GM18870 (cell line): Measurements from ENCODE around the gene COL26A1.
"Not testable (repeated sequence)": the region's sequence is repeated elsewhere in the genome, so short reads cannot be mapped to it uniquely, and the experiment has no call there.

Experiments used
- ATAC-seq: cut with Tn5 transposase; IDR thresholded peaks from one replicate; pipeline ENCODE4 v1.9.1; 2021; ENCODE audit warnings: moderate library complexity; ENCODE audit not compliant: unreplicated experiment

The COL26A1 gene

DNA sequence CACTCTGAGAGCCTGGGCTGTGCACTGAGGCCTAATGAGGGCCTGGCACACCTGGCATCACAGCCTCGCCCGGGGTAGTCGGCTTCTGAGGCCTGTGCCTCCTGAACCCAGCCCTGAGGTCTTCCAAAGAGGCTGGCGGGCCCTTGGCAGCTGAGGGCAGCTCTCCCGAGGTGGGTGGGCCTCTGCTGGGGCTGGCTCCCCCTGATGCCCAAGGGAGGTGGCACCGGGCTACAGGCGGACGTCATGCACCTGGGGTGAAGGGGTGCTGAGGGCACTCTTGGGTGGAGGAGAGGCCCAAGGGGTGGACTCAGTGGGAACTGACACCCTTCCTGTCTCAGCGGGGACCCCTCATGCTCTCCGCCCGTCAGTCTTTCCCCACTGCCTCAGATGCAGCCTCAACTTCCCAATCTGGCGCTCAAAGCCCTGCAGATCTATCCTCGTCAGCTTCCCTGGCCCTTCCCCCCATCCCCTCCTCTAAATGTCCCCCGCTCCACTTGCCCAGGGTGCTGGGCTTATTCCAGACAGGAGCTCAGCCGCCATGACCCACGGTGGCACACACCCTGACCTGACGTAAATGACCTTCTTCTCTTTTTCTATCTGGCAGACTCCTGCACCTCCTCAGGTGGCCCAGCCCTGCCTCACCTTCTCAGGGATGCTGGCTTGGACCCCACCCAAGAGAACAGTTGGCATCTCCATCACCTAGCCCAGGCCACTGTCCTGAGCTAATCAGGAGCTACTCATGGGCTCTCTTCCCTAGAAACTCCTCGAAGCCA is 228.2 kb downstream of the COL26A1 start:
- ATAC-seq: no peak

DNA sequence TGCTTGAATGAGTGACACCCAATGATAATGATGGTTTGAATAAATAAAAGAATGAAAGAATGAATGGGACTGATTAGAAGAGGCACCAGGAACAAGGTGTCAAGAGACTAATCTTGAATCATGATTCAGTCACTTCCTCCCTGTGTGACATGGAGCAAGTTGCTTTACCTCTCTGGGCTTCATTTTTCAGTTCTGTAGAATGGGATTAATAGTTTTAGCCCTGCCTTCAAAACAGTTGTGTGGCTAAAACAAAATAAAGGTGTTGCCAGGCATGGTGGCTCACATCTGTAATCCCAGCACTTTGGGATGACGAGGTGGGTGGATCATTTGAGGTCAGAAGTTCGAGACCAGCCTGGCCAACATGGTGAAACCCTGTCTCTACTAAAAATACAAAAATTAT is 228.8 kb downstream of the COL26A1 start:
- ATAC-seq: no peak

DNA sequence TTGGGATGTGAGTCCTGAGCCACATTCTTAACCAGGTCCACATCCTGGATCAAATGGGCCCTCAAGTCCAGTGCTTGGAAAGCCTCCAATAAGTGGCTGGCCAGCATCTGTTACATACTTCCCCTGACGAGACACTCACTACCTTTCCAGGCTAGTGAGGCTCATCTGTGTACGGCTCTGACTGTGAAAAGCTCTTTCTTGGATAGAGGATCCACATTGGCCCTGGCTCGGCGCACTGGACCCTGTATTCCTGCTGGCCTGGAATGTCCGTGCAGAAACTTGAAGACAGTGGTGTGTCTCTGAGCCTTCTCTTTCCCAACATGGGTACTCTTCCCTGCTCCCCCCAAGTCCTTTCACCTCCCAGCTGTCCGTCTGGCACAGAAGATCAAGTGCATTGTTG is 230.9 kb downstream of the COL26A1 start:
- ATAC-seq: no peak

DNA sequence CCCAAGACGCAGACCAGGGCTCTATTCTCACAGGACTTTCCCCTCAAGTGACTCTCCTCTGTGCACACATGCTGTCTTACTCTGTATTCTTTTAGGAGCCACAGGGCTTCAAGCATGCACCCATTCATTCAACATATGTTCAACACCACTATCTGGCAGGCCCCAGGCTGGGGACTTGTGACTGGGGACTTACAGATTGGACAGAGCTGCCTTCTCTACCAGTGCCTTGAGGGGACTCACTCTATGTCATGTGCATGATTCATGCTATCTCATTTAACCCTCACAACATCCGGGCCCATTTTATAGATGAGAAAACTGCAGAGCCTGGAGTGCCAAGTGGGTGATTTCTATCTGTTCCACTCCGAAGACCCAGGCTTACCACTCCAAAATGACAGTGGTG is 232.1 kb downstream of the COL26A1 start:
- ATAC-seq: no peak

DNA sequence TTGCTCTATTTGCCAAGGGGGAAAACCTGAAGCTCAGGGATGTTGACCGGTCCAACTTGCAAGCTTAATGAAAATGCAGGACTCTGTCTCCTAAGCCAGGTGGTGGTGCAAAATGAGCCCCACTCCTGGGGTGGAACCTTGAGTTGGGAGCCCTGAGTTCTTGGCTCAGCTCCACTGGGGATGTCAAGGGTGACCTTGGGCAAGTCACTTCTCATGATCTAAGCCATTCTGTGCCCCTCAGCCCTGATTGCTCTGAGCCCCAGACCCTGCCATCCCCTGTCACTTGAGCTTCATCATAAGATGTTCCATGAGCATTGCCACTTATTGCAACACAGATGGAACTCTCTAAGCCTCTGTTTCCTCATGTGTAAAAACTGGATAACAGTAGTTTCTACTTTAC is 232.6 kb downstream of the COL26A1 start:
- no peak for ATAC-seq

DNA sequence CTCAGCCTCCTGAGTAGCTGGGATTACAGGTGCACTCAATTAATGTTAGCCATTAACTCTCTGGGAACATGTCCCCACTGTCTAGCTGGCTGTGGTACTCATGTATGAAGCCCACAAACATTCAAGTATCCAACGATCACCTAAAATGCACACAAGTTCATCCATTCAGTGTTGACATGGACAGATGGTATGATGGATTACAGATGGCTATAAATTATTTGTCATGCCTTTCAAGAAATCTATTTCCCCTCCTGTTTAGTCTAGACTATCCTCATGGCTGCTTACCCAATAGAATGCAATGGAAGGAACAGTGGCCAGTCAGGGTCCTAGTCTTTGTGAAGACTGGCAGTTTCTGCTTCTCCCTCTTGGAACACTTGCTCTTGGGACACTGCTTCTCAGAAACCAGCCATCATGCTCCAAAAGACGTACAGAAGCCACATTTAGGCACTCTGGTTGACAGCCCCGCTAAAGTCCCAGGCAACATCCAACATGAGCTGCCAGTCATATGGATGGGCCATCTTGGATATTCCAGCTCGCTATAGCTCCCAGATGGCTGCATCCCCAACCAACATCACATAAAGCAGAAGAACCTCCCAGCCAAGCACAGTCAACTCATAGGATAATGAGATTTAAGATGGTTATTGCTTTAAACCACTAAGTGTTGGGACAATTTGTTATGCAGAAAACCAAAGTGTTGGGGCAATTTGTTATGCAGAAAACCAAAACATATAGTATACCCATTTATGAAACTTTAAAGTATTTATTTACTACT is 233.3 kb downstream of the COL26A1 start:
- no peak for ATAC-seq

DNA sequence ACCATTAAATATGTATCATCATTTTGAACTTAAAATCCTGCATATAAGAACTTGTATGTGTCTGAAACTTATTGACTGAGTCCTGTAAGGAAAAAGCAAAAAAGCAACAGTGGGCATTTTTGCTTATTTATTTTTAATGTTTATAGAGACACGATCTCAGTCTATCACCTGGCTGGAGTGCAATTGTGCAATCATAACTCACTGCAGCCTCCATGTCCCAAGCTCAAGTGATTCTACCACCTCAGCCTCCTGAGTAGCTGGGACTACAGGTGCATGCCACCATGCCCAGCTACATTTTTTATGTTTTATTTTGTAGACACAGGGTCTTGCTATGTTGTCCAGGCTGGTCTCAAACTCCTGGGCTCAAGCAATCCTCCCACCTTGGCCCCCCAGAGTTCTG is 234.2 kb downstream of the COL26A1 start:
- ATAC-seq: no peak

DNA sequence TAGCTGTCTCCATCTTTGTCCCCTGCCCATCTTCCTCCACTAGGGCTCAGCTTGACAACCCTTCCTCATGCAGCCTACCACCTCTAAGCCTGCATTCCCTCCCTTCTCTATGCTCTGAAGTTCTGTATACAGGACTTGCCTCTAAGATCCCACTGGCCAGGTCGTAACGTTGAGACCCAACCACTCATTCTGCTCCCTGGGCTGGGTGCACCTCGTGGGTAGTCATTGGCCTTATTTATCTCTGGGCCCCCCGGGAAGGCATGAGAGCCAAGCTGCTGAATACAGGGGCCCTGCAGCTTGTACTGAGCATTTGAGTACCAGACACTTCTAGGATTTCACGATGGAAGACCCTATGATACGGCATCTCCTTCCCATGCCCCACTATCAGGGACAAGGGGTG is 235.3 kb downstream of the COL26A1 start:
- ATAC-seq: no peak

DNA sequence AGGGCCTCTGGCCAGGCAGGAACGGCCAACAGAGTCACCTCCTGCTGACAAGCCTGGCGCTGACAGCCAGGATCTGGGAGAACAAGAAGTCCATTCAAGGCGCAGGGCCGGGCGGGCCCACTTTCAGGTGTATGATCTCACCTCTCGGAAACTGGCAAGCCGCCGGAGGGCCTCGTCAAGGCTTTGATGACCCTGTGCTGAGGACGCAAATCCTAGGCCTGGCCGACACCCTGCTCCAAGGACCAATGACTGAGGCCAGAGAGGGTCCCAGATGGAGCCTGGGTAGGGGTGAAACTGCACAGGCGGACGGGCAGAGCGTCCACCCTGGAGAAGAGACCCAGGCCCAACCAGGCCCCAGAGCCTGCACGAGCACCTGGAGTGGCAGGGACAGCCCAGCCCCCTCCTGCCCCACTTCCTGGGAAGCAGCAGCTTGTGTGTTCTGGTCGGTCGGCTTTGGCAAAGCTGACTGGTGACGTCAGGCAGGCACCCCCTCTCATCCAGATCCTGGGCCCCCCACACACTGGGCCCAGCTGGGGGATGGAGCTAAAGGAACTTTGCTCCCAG is 235.8 kb downstream of the COL26A1 start:
- ATAC-seq: no peak

DNA sequence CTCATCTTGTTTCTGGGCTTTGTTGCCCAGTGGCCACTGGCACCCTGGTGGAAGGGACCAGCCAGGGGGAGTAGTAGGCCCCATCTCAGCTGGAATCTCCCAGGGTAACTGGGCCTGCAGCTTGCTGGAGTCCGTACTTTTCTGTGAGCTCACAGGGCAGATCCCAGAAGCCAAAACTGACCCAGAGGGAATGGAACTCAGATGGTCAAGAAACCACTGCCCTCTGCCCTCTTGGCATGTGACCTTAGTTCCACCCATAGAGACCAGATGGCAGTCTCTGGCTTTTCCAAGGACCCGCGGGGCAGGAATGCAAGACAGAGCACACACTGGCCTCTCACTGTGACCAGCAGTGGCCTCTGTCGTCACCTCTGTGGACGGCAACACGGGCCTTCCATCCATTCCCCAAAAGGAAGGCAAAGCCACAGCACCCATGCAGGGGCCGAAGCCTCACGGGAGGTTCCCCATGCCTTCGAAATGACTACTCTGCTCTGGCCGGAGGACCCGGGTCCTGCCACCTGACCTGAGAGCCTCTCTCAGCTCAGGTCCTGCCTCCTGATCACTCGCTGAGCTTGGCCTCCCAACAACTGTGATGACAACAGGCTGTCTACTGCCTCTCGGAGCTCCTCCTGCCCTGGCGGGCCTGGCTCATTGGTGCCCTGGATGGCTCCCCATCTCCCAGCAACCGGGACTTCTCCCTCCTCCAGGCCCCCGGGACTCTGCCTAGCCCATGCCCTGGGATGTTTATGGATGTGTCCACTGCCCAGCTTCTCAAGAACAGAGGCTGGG is 236.5 kb downstream of the COL26A1 start:
- ATAC-seq: no peak

DNA sequence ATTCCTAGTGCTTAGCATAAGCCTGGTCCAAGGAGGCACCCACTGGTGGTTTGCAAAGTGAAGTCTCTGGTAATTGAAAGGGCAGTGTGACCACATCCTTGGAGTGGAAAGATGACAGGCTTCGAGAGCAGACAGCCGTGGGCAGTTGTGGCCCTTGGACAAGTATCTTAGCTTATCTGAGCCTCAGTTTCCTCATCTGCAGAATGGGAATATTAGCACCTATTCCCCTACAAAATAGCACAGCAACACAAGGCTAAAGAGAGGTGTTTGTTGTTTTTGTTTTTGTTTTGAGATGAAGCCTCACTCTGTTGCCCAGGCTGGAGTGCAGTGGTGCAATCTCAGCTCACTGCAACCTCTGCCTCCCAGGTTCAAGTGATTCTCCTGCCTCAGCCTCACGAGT is 237.1 kb downstream of the COL26A1 start:
- no peak for ATAC-seq

DNA sequence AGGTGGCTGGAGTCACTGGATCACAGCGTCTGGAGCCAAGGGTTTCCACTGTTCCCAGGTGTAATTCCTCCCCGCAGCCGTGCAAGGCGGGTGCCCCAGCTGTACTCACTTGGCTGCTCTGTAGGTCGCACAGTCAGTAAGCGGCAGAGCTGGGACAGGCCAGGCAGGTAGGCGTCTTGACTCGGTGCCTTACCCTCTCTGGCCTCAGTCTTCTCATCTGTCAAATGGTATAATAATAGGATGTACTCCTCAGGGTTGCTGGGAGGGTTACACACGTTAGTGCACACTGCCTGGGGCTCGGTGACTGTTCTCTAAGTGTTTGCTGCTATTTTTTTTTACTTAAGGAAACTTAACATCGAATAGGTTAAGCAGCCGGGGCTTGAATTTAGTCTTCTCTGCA is 239.4 kb downstream of the COL26A1 start:
- ATAC-seq: no peak

DNA sequence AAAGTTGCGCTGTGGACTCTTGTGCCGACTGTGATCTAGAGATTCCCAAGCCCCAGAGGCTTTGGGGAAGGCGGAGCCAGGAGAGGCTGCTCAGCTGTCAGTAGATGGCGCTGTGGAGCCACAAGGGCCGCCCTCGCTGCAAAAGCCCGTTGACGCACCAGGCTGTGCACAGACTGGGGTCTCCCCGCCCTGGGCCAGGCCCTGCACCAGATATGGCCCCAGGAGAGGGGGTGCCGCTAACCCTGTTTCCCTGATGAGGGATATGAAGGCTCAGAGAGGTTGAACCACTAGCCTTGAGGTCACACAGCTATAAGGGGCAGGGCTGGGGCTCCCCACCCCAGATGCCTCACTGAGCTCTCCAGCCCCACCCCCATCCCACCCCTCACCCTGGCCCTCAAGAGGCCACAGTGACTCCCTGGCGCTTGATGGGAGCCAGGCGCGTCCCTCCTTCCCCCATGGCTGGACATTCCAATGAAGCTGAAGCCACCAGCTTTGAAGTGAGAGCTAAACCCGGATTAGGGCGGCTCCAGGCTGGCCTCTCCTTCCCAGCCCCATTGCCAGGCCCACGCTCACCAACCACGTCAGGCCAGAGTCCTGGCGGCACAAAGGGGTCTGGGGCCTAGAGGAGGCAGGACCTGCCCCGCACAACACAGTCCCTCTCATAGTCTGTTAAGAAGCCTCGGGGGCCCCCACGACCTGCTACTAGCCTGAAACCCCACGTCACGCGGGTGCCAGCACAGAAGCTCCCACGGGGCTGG is 240.0 kb downstream of the COL26A1 start:
- no peak for ATAC-seq

DNA sequence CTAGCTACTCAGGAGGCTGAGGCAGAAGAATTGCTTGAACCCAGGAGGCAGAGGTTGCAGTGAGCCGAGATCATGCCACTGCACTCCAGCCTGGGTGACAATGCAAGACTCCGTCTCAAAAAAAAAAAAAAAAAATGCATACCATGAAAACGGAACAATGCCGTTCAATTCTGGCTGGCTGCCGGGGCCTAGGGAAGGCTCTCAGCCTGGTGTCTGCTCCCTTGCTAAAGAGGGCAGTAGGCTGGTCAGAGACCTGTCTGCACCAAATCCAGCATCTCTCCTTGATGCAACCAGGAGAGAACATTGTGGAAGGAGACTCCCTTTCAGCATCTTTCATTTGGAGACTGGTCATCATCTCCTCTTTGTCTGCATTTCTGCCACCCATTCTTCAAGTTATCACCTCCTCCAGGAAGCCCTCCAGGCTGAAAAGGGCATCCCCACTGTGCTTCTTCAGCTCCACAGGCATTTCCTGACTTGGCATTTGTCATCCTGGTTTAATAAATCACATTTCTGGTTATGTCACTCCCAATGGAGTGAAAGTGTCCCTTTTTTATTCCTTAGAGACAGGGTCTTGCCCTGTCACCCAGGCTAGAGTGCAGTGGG is 241.8 kb downstream of the COL26A1 start:
- ATAC-seq: no peak

DNA sequence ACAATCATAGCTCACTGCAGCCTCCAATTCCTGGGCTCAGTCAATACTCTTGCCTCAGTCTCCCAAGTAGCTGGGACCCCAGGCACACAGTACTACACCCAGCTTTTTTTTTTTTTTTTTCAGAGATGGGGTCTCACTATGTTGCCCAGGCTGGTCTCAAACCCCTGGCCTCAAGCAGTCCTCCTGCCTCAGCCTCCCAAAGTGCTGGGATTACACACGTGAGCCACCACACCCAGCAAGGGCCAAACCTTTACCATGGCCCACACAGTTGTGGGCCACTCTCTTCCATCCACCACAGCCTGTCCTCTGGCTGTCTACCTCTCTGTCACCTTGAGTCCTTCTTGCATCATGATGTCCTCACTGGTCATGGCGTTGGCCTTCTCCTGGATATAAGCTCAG is 242.3 kb downstream of the COL26A1 start:
- not testable (repeated sequence) for ATAC-seq

DNA sequence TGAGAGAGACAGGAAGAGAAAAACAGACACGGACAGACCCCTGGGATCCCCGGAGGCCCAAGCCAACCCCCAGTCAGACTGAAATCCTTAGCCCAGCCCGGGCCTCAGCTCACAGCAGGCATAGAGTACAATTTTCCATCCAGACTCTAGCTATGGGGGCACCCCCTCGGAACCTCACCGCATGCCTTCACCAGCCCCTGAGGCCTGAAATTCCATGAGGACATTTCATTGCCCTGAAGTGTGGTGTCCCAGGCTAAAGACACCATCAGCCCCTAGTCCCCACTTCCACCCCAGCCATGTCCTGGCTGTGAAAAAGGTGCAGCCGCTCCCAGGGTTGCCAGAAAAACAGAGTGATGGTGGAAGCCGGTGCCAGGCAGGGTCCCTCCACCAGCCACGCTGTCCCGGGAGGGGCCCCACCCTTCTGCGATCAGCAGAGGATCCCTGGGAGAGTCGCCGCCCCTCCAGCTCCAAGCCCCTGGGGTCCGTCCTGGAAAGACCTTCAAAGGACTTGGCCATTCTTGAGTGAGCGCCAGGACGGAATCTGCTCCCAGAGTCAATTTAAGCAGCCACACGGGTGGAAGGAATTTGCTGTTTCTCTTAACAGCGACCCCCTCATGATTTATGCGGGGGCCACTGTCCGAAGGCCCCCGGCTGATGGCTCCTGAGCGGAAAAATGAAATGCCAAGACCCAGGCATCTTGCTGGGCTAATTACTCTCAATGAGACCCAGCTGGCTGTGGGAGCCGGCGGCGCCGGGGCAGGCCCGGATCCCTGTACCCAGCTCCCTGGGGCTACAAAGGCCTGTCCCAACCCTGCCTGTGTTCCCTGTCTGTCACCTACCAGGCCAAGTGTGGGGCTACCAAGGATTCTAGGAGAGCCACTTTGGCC is 243.2 kb downstream of the COL26A1 start:
- no peak for ATAC-seq

DNA sequence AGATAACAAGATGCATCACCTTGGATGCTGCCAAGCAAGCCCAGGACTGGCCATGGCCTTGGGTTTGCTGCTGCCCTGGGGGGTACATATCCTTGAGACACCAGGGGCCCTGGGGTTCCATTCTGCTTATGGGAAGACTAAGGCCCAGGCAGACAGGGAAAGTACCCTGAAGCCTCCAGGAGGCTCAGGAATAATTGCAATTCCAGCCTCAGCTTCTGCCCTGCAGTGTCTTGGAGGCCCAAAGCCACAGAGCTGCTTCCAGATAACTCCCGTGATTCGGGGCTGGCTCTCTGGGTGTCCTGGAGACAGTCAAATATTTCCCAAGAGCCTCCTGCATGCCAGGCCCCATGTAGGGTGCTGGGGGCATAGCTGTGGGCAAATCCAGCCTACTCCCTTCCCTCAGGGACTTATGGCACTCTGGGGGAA is 243.8 kb downstream of the COL26A1 start:
- no peak for ATAC-seq
